SIG-M5 (cell line): ENCODE data around the gene DOK6.

Experiments
- DNase-seq: peaks from one replicate; lab custom pipeline; 2025; lab: John Stamatoyannopoulos, UW

Gene DOK6

GRCh38 chr18:69686861-69687260, 286.2 kb downstream of the DOK6 start:
- DNase-seq: no peak

GRCh38 chr18:69689121-69689759, 288.6 kb downstream of the DOK6 start:
- no peak for DNase-seq

- no peak for DNase-seq
Measured at GRCh38 chr18:69691008-69691760, 290.5 kb downstream of the DOK6 start.

- DNase-seq: no peak
Measured at GRCh38 chr18:69697069-69697468, 296.4 kb downstream of the DOK6 start.

- DNase-seq: no peak
Measured at GRCh38 chr18:69697689-69698088, 297.0 kb downstream of the DOK6 start.

GRCh38 chr18:69701305-69701704, 300.6 kb downstream of the DOK6 start:
- no peak for DNase-seq

GRCh38 chr18:69703461-69703860, 302.8 kb downstream of the DOK6 start:
- no peak for DNase-seq

- no peak for DNase-seq
Measured at GRCh38 chr18:69705987-69706386, 305.3 kb downstream of the DOK6 start.

GRCh38 chr18:69708844-69709243, 308.2 kb downstream of the DOK6 start:
- no peak for DNase-seq

GRCh38 chr18:69715191-69715795, 314.6 kb downstream of the DOK6 start:
- no peak for DNase-seq

- no peak for DNase-seq
Measured at GRCh38 chr18:69717586-69717985, 316.9 kb downstream of the DOK6 start.

- no peak for DNase-seq
Measured at GRCh38 chr18:69718912-69719547, 318.3 kb downstream of the DOK6 start.

GRCh38 chr18:69720422-69720821, 319.7 kb downstream of the DOK6 start:
- no peak for DNase-seq

- DNase-seq: no peak
Measured at GRCh38 chr18:69723434-69723833, 322.7 kb downstream of the DOK6 start.

- DNase-seq: no peak
Measured at GRCh38 chr18:69725009-69725408, 324.3 kb downstream of the DOK6 start.

- DNase-seq: no peak
Measured at GRCh38 chr18:69725855-69726508, 325.3 kb downstream of the DOK6 start.

GRCh38 chr18:69727912-69728572, 327.4 kb downstream of the DOK6 start:
- no peak for DNase-seq

- DNase-seq: no peak
Measured at GRCh38 chr18:69730664-69731063, 330.0 kb downstream of the DOK6 start.

- DNase-seq: no peak
Measured at GRCh38 chr18:69734536-69734935, 333.8 kb downstream of the DOK6 start.

- no peak for DNase-seq
Measured at GRCh38 chr18:69736730-69737129, 336.0 kb downstream of the DOK6 start.

- no peak for DNase-seq
Measured at GRCh38 chr18:69737851-69738250, 337.2 kb downstream of the DOK6 start.

- DNase-seq: no peak
Measured at GRCh38 chr18:69747388-69747787, 346.7 kb downstream of the DOK6 start.
